ENCODE measurements around the gene PDE7B. TPM values are rescaled to one million over a fixed set of nuclear protein-coding genes. Genes with fewer than 3 reads are reported as not detected.
"Not testable (repeated sequence)": the region's sequence is repeated elsewhere in the genome, so short reads cannot be mapped to it uniquely, and the experiment has no call there.

Gene PDE7B
- total RNA-seq, 1 donor from 2014 or later = 11.1 TPM

GRCh38 chr6:136136274-136136673 lies 284.8 kb downstream of the PDE7B start:
- H3K4me3 Mint-ChIP-seq = no peak overlapping the region
- no peaks in the 10 kb centered on the region for H3K4me1 Mint-ChIP-seq (ENCODE audit: low read depth)
- no peaks in the 10 kb centered on the region for H3K27me3 Mint-ChIP-seq (ENCODE audit: insufficient read depth)
- intact Hi-C loops (cut with micrococcal nuclease) = no loop called here
- no peak for DNase-seq (ENCODE audit: low spot score)
- no peaks in the 10 kb centered on the region for H3K36me3 Mint-ChIP-seq (ENCODE audit: low read depth)
- H3K9me3 Mint-ChIP-seq = no peaks in the 10 kb centered on the region
- H3K27ac Mint-ChIP-seq = no peak overlapping the region

- peaks cover 7% of the 10 kb centered on the region for H3K9me3 Mint-ChIP-seq
- H3K27ac Mint-ChIP-seq = no peak overlapping the region
- H3K4me3 Mint-ChIP-seq = no peak overlapping the region
- DNase-seq (ENCODE audit: low spot score) = no peak
- H3K27me3 Mint-ChIP-seq (ENCODE audit: insufficient read depth) = no peaks in the 10 kb centered on the region
- no peaks in the 10 kb centered on the region for H3K4me1 Mint-ChIP-seq (ENCODE audit: low read depth)
- intact Hi-C loops (cut with micrococcal nuclease) = no loop called here
- no peaks in the 10 kb centered on the region for H3K36me3 Mint-ChIP-seq (ENCODE audit: low read depth)
Observed at GRCh38 chr6:136137008-136137692, 285.6 kb downstream of the PDE7B start.

- Mint-ChIP-seq H3K4me3 (no peak overlapping the region), H3K9me3 (peaks cover 7% of the 10 kb centered on the region), H3K36me3 (ENCODE audit: low read depth) (no peaks in the 10 kb centered on the region), H3K4me1 (ENCODE audit: low read depth) (no peaks in the 10 kb centered on the region), H3K27me3 (ENCODE audit: insufficient read depth) (no peaks in the 10 kb centered on the region), H3K27ac (no peak overlapping the region)
- no peak for DNase-seq (ENCODE audit: low spot score)
- intact Hi-C loops (cut with micrococcal nuclease) = no loop called here
Observed at GRCh38 chr6:136137739-136138402, 286.4 kb downstream of the PDE7B start.

GRCh38 chr6:136139111-136139510 lies 287.6 kb downstream of the PDE7B start:
- H3K4me1 Mint-ChIP-seq (ENCODE audit: low read depth); DNase-seq (ENCODE audit: low spot score); H3K36me3 Mint-ChIP-seq (ENCODE audit: low read depth); intact Hi-C loops (cut with micrococcal nuclease); H3K27me3 Mint-ChIP-seq (ENCODE audit: insufficient read depth); H3K4me3 Mint-ChIP-seq; H3K27ac Mint-ChIP-seq; H3K9me3 Mint-ChIP-seq: not testable (repeated sequence)

GRCh38 chr6:136144251-136145023 lies 292.9 kb downstream of the PDE7B start:
- Mint-ChIP-seq H3K36me3 (ENCODE audit: low read depth) (no peaks in the 10 kb centered on the region), H3K27me3 (ENCODE audit: insufficient read depth) (peaks cover 1% of the 10 kb centered on the region), H3K9me3 (peaks cover 7% of the 10 kb centered on the region), H3K4me3 (no peak overlapping the region), H3K4me1 (ENCODE audit: low read depth) (no peaks in the 10 kb centered on the region), H3K27ac (no peak overlapping the region)
- DNase-seq (ENCODE audit: low spot score) = no peak
- intact Hi-C loops (cut with micrococcal nuclease) = no loop called here

GRCh38 chr6:136146130-136146529 lies 294.6 kb downstream of the PDE7B start:
- Mint-ChIP-seq H3K27me3 (ENCODE audit: insufficient read depth) (peaks cover 1% of the 10 kb centered on the region), H3K4me3 (no peak overlapping the region), H3K9me3 (peaks cover 7% of the 10 kb centered on the region), H3K27ac (no peak overlapping the region), H3K4me1 (ENCODE audit: low read depth) (no peaks in the 10 kb centered on the region), H3K36me3 (ENCODE audit: low read depth) (peaks cover 1% of the 10 kb centered on the region)
- no peak for DNase-seq (ENCODE audit: low spot score)
- intact Hi-C loops (cut with micrococcal nuclease) = no loop called here

GRCh38 chr6:136147342-136147741 lies 295.8 kb downstream of the PDE7B start:
- H3K27me3 Mint-ChIP-seq (ENCODE audit: insufficient read depth) = peaks cover 1% of the 10 kb centered on the region
- H3K4me3 Mint-ChIP-seq = no peak overlapping the region
- H3K27ac Mint-ChIP-seq = no peak overlapping the region
- peaks cover 2% of the 10 kb centered on the region for H3K36me3 Mint-ChIP-seq (ENCODE audit: low read depth)
- no peak for DNase-seq (ENCODE audit: low spot score)
- intact Hi-C loops (cut with micrococcal nuclease) = no loop called here
- H3K4me1 Mint-ChIP-seq (ENCODE audit: low read depth) = no peaks in the 10 kb centered on the region
- H3K9me3 Mint-ChIP-seq = no peaks in the 10 kb centered on the region

- no peak overlapping the region for H3K27ac Mint-ChIP-seq
- H3K4me3 Mint-ChIP-seq = no peak overlapping the region
- intact Hi-C loops (cut with micrococcal nuclease) = no loop called here
- H3K9me3 Mint-ChIP-seq = no peaks in the 10 kb centered on the region
- peaks cover 1% of the 10 kb centered on the region for H3K27me3 Mint-ChIP-seq (ENCODE audit: insufficient read depth)
- no peak for DNase-seq (ENCODE audit: low spot score)
- H3K4me1 Mint-ChIP-seq (ENCODE audit: low read depth) = no peaks in the 10 kb centered on the region
- peaks cover 2% of the 10 kb centered on the region for H3K36me3 Mint-ChIP-seq (ENCODE audit: low read depth)
Observed at GRCh38 chr6:136148051-136148450, 296.6 kb downstream of the PDE7B start.

GRCh38 chr6:136148523-136148922 lies 297.0 kb downstream of the PDE7B start:
- Mint-ChIP-seq H3K36me3 (ENCODE audit: low read depth) (peaks cover 2% of the 10 kb centered on the region), H3K4me1 (ENCODE audit: low read depth) (no peaks in the 10 kb centered on the region)
- intact Hi-C loops (cut with micrococcal nuclease) = no loop called here

GRCh38 chr6:136149311-136149710 lies 297.8 kb downstream of the PDE7B start:
- Mint-ChIP-seq H3K4me1 (ENCODE audit: low read depth) (no peaks in the 10 kb centered on the region), H3K27me3 (ENCODE audit: insufficient read depth) (peaks cover 1% of the 10 kb centered on the region), H3K36me3 (ENCODE audit: low read depth) (peaks cover 2% of the 10 kb centered on the region), H3K27ac (no peak overlapping the region), H3K4me3 (no peak overlapping the region), H3K9me3 (no peaks in the 10 kb centered on the region)
- intact Hi-C loops (cut with micrococcal nuclease) = no loop called here
- no peak for DNase-seq (ENCODE audit: low spot score)

More at GRCh38 chr6:136148523-136148922, 297.0 kb downstream of the PDE7B start:
- no peak for DNase-seq (ENCODE audit: low spot score)
- no peak overlapping the region for H3K27ac Mint-ChIP-seq
- no peaks in the 10 kb centered on the region for H3K9me3 Mint-ChIP-seq
- peaks cover 1% of the 10 kb centered on the region for H3K27me3 Mint-ChIP-seq (ENCODE audit: insufficient read depth)
- H3K4me3 Mint-ChIP-seq = no peak overlapping the region

- intact Hi-C loops (cut with micrococcal nuclease) = no loop called here
- Mint-ChIP-seq H3K27me3 (ENCODE audit: insufficient read depth) (peaks cover 1% of the 10 kb centered on the region), H3K36me3 (ENCODE audit: low read depth) (peaks cover 9% of the 10 kb centered on the region), H3K4me1 (ENCODE audit: low read depth) (no peaks in the 10 kb centered on the region), H3K27ac (no peak overlapping the region), H3K9me3 (no peaks in the 10 kb centered on the region), H3K4me3 (no peak overlapping the region)
- no peak for DNase-seq (ENCODE audit: low spot score)
Observed at GRCh38 chr6:136150961-136151360, 299.5 kb downstream of the PDE7B start.

GRCh38 chr6:136153707-136154375 lies 302.3 kb downstream of the PDE7B start:
- no peak overlapping the region for H3K4me3 Mint-ChIP-seq
- no peaks in the 10 kb centered on the region for H3K27me3 Mint-ChIP-seq (ENCODE audit: insufficient read depth)
- H3K27ac Mint-ChIP-seq = no peak overlapping the region
- no peaks in the 10 kb centered on the region for H3K9me3 Mint-ChIP-seq
- peaks cover 14% of the 10 kb centered on the region for H3K36me3 Mint-ChIP-seq (ENCODE audit: low read depth)
- DNase-seq (ENCODE audit: low spot score) = no peak
- intact Hi-C loops (cut with micrococcal nuclease) = no loop called here
- no peaks in the 10 kb centered on the region for H3K4me1 Mint-ChIP-seq (ENCODE audit: low read depth)

- DNase-seq (ENCODE audit: low spot score) = no peak
- H3K9me3 Mint-ChIP-seq = no peaks in the 10 kb centered on the region
- peaks cover 5% of the 10 kb centered on the region for H3K4me1 Mint-ChIP-seq (ENCODE audit: low read depth)
- H3K27me3 Mint-ChIP-seq (ENCODE audit: insufficient read depth) = no peaks in the 10 kb centered on the region
- H3K27ac Mint-ChIP-seq = no peak overlapping the region
- intact Hi-C loops (cut with micrococcal nuclease) = no loop called here
- peaks cover 16% of the 10 kb centered on the region for H3K36me3 Mint-ChIP-seq (ENCODE audit: low read depth)
- no peak overlapping the region for H3K4me3 Mint-ChIP-seq
Observed at GRCh38 chr6:136155191-136155590, 303.7 kb downstream of the PDE7B start.
